IPS-NIHi11 (cell line): ENCODE results near the gene ISG20L2.

Experiments
- DNase-seq: peaks from one replicate; pipeline ENCODE4 v3.0.0; 2012; ENCODE audit warnings: mixed read lengths, low spot score

The ISG20L2 gene

DNA sequence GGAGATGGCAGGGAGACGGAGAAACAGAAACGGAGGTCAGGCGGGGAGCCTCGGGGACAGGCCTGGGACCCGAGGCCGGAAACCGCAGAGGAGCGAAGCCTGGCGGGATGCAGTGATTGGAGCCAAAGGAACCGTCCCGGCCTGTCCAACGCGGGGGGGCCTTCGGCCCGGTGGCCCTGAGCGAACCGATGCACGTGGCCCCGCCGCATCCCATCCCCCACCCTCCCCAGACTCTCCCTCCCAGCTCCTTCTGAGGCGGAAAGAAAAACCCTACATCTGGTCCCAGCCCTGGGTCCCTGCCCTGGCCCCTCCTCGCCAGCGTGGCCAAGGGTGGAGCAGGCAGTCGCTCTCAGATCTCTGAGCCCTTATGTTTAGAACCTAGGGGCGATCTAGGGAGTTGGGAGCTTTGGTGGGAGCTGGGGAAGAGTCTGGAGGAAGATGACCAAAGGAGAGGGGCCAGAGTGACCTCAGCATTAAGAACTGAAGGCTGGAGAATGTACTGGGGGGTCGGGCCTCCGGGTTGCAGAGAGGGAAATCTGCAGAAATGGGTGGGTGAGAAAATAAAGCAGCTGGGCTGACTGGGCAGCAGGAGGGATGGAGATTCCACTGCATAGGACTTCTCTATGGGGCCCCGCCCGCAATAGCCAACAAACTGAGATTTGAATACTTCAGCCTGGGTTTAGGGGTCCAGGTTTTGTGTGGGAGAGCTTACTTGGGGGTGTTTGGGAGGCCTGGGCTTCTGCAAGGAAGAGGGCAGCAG lies 21.7 kb downstream of the ISG20L2 start:
- DNase-seq = no peak

DNA sequence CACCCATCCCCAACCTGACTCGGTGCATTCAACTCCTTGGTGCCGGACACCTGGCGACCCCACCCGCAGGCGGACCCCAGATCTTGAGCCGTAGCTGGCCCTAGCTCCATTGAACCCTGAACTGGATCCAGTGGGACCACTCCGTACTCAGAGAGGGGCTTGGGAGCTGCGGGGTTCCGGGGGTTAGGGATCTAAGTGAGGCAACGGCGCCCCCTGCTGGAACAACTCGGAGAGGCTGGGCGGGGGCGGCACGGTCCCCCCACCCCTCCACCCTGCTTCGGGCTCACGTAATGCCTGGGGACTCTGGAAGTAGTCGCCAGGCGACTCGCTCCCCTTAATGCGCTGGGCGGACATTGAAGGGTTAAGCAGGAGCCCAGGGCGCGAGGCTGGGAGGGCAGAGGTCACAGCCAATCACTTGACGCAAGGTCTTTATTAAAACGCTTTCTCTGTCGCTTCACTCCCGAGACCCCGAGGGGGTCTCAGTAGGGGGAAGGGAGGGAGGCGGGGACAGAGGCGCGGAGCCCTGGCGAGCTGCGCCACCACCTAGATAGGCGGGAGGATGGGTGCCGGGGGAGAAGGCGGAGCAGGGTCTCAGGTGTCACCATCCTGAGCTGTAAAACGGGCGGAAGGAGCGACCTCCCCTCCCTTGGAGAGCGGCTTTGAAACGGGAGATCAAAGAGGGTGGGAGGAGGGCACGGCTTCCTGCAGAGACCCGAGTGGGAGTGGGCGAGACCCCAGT lies 22.5 kb downstream of the ISG20L2 start:
- peak; percentile 80 for DNase-seq

DNA sequence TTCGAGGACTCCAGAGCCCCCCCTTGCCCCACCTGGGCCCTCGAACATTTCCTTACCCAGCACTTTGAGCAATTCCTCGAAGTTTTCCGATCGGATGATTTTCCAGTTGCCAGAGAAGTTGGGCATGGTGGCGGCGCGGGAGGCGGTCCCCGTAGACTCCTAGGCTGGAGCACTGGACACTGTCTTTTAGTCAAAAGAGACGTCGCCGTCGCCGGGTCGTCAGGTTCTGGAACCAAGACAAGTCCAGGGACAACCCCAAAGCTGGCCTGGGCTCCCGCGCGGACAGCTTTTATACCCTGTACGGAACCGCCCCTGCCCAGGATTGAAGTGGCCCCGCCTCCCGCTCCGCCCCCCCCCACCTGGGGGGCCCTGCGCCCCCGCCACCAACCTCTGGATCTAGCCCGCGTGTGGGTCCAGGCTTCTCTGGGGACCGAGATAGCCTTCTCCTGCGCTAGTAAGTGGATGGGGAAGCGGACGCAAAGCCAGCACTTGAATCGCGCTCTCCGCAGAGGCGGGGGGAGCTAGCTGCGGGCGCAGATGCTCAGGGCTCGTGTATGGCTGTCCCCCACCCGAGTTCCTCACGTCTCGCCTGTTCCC lies 23.1 kb downstream of the ISG20L2 start, which contains the start of gene CRABP2:
TSS of gene CRABP2 (minus strand) at position 263 of the 597 bp plus-strand sequence. CDS start at position 126, 137 bp downstream.
- no peak for DNase-seq

DNA sequence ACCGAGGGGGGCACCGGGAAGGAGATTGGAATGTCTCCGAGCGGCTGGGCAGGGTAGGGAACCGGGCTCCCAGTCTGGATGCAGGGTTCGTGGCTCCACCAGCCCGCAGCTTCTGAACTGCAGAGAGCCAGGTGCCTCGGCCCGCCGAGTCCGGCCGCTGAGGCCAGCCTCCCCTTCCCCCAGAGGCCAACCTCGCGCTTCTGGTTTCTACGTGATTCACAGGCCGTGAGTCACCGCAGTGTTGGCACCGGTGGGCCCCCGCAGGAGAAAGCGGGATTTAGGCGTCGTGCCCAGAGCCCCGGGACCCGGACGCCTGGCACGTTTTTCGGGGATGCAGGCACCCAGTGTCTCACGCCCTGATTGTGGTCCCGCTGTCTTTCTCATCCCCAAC lies 23.6 kb downstream of the ISG20L2 start:
- DNase-seq = no peak

DNA sequence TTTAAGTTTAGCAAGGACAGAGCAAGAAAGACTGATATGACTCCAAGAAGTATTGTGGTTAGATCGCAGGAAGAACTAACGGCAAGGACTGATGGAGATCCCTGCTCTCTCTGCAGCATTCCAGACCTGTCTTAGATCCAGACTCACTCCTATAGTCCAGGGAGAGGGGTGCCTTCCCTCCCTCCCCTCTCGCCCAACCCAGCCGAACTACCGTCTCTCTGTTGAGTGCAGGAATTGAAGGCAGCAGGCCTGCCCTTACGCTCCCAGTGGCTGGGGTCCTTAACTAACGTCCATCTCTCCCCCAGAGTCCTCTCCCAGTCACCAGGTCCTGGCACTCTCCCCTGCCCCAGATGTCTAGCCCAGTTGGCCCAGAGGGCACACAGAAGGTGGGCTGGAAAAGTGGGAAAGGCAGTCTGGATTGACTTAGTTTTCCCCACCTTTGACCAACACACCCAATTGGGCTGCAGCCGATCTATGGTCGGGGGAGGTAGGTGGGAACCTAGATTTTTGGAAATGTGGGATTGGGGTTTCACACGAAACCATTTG lies 24.3 kb downstream of the ISG20L2 start:
- DNase-seq = no peak

DNA sequence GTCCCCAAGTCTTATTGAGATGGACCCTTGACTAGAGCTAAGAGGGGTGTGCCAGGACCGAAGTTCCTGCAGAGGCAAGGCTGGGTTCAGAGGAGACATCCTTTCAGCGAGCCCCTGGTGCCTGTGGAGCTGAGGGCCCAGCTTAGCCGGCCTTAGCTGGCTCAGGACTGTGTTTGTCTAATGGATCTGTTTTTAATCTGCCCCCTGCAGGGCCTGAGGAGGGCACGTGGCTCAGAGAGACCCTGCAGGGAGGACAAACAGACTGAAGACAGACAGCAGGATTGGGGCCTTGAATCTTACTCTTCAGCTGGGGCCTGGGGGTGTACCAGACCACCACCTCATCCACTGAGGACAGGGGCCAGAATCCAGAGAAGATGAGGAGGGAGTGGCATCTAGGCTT lies 24.8 kb downstream of the ISG20L2 start:
- peak; percentile 41 for DNase-seq

DNA sequence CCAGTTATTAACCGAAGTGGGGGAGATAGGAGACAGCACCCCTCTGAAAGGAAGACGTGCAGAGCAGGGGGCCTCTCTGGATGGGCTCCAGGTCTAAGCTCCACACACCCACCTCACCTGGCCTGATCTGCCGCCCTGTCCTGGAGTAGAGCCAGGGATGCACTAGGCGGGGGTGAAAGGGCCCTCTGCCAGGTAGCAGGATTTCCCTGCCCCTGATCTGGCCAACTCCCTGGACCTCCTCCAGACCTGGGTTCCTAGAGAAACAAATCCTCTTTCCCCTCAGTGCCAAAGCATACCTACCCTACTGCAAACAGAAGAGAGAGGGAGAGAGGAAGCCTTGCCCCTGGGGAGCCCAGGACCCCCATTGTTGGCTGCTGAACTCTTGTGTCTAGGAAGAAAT lies 25.2 kb downstream of the ISG20L2 start:
- DNase-seq = no peak

DNA sequence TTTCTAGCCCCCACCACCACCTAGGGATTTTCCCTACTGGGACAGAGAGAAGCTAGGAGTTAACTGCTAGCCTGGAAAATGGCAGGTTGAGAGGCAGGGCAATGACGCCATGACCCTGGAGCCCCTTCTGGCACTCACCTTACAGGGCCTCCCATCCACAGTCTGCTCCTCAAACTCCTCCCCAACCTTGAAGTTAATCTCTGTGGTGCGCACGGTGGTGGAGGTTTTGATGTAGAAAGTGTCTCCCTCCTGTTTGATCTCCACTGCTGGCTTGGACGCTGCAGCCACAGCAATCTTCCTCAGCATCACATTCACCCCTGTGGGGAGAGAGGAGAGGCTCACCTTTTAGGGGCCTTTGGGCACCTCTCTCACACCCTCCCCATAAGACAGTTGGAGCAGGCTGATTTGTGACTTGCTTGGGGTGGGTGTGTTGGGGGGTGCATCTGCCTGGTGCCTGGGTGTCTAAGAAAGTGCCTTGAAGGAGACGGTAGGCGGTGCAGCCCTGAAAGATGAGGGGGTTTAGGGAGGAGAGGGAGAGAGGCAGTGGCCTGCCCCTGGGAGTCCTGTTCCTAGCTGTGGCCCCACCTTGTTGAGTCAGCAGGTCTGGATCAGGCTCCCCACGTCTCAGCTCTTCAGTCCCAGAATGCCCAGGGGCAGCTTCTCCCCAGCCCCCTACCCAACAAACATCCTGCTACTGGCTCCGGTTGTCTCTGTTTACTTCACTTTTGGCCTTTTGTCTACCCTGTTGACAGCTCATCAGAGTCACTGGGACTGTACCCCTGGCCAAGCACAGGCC lies 27.6 kb downstream of the ISG20L2 start:
- DNase-seq = no peak

DNA sequence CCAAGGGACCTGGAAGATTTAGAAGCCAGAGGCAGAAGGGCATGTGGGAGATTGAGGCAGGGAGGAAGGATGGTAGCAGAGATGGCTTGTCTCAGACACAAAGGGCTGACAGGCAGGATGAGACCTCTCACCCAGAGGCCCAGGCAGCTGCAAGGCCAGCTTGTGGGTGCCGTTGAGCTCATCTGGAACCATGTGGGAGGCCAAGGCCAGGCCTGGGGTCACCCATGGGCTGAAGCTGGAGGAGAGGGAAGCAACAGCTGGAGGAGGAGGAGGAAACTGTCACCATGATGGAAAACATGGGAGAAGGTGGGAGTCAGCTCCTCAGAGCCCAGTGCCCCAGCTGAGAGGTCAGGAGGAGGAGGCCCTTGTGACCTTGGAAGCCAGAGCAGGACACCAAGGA lies 29.6 kb downstream of the ISG20L2 start:
- DNase-seq = no peak

DNA sequence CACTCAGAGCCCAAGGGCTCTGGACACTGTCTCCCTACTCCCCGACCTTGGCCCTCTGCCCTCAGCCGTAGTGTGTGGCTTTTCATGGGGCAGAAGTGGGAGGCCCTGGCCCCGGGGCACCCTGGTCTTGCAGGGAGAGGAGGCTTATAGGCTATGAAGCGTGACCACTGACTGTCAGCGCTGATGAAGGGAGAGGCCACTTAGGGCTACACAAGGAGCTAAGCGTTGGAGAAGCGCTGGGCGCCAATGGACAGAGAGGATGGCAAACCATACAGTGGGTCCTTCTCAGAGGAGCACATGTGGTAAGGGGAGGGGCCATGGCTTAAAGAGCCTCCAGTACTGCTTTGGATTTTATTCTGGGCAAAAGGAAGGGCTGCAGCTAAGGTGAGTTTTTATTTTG lies 31.1 kb downstream of the ISG20L2 start:
- no peak for DNase-seq

DNA sequence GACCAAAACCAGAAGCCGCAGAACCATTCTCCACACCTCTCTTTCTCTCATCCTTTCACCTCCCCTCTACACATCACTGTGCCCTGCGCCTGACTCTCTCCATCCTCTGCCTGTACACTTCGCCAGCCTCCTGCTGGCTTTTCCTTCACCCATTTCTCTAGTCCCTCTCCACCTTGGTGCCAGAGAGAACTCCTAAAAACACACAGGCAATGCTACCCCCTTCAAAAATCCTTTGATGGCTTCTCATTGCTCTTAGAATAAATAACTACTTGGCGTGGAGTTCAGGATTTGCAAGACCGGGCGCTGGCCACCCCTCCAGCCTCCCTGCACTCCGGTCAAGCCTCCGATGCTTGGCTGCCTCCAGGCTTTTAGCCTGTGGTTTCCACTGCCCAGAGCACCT lies 31.8 kb downstream of the ISG20L2 start:
- no peak for DNase-seq

DNA sequence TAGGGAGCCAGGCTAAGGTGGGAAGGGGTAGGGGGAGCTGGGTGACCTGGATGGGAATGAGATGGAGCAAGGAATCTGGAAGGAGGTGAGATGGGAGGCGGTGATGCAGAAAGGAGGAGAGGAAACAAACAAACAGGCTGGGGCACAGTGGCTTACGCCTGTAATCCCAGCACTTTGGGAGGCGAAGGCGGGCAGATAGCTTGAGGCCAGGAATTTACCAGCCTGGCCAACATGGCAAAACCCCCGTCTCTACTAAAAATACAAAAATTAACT lies 33.9 kb downstream of the ISG20L2 start:
- no peak for DNase-seq

DNA sequence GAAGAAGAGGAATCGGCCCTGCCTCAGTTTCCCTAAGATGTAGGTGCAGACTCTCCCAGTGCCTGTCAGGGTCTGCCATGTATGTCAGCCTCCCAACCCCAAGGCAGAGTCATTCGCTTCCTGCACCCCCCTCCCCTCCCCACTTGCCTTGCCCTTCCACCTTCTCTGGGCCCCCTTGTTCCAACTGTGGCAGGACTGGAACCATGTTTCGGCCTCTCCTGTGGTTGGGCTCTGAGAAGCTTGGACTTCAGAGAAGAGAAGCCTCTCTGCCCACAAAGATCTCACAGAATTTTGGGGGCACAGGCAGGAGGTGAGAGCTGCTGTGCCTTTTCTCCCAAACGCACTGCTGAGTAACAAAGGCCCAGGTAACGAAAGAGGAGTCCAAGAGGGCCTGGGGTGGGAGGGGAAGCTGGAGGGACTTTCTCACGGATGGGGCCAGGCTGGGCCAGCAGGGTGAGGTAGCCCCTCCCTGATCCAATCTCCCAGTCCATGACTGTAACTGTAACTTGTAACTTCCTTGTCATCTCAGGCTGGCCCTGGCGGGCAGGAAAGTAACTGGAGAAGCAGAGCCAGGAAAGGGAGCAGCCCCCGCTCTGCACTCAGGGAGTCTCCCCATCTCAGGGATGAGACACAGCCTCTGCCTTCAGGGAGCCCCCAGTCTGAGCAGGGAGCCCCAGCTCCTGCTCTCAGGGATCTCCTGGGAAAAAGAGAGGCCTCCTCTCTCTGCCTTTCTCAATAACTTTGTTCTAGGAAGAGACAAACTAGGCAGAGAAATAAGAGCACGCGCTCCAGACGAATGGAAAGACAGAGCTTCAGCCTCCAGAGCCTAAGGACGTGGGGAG lies 34.5 kb downstream of the ISG20L2 start:
- no peak for DNase-seq

DNA sequence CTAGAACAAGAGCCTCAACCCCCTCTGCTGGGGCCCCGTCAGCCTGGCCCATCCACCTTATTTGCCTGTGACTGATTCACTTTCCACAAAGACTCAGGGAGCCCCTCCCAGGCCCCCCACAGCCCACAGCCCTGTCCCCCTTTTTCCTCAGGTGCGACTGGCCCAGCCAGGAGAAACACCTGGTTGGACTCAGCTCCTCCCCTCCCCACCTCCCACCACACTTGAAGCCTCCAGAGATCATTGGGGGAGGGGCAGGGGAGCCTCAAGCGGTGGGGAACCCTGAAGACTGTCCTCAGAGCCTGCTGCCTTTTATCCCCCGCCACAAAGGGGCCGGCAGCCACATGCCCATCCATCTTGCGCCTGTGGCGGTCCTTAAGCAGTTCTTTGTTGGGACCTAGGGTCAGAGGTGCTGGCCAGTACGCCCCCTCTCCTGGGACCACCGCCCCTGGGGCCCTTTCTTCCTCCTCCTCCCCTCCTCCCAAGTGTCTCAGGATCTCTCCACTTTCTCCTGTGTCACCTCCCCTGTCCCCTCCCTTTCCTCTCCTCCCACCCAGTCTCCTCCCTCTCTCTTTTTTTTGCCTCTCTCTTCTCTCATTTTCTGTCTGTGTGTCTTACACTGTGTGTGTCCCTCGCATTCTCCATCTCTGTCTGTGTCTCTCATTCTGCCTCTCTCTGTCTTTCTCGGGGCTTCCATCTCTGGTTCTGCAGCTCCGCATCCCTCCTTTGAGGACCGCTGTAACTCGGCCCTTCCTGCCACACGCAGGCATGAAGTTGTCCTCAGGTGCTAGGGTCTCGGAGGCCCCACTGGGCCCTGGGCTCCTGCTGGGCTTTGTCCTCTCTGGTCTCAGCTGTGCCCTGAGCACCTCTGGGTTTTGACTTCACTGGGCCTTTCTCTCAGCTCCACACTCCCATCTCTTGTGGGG lies 35.4 kb downstream of the ISG20L2 start:
- DNase-seq = peak; percentile 79

DNA sequence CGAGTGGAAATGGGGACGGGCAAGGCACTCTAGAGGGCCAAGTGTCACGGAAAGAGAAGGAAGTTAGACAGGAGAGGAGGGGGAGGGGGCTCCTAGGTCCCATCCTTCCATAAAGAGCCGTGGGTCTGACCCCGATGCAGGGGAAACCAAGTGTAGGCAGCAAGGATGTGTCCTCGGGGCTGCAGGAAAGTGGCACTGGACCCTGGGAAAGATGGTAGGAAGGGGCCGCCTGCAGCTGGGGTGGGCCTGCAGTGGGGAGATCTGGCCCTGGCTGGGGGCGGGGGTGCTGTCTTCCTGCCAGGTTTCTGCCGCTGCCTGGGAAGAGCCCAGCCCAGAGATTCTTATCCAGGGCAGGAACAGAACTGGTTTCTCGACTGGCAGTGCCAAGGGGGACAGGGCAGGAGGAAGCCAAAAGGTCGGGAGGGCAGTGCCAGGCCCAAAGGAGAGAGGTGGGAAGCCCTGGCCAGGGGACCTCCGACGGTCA lies 36.1 kb downstream of the ISG20L2 start:
- DNase-seq = no peak

DNA sequence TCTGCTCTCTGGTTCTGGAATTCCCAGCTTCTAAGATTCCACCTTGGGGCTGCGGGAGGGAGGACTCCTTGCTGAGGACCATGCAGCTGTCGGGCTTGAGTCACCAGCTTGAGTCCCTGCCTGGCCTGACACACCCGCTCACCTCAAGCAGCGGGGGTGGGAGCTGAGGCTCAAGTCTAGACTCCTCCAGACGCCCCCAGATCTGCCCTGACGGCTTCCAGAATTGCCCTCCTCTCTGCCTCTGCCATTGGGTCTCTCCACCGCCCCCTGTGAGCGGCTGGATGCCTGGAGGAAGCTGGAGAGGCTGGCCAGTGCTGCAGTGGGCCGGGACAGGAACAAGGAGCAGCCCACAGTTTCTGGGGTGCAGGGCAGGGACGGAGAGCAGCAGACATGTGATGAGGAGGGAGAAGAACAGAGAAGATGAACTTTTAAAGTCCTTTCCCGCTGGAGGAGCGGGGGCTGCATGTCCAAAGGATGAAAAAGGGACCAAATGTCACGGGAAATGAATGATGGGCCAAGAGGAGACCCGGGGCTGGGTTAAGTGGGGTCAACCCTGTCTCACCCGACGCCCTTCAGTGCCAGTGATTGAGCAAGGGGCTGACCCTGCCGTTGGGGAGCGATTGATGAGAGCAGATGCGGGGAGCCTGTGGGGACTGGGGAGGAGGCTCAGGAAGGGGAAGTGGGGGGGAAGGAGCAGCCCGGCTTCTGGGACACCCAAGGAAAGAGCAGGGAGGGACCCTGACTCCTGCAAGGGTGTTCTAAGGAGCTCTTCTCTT lies 36.7 kb downstream of the ISG20L2 start:
- DNase-seq = no peak

DNA sequence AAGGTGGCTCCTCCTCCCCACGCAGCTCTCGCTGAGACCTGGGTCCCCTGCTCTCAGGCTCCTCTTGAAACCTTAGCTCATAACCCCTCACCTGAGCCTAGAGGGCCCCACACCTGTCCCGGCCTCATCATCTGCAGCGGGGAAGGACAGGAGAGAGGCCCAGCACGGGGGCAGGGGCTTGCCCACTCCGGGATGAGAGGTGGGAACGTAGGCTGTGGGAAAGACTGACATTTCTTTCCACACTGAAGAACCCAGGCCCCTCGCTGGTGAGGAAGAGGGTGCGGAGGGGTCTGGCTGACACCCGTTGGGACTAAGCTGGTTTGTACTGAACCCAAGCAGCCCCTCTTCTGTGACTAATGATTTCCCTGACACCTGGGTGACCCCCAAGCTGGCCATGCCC lies 37.4 kb downstream of the ISG20L2 start:
- DNase-seq = no peak

DNA sequence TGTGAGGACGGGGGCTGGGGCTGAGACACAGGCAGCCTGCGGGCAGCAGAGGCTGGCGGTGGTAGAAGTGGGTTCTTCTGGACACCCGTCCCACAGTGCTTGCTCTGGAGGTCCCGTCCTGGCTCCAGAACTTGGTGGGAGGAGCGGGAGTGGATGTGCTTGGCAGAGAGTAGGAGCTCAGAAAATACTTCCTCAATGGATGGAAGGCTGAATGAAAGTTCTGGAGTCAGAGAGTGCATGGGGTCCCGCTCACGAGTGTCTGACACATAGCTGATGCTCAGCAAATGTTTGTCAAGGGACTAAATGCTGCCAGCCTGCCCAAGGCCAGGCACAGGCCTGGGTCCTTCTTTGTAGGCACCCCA lies 37.9 kb downstream of the ISG20L2 start:
- no peak for DNase-seq

DNA sequence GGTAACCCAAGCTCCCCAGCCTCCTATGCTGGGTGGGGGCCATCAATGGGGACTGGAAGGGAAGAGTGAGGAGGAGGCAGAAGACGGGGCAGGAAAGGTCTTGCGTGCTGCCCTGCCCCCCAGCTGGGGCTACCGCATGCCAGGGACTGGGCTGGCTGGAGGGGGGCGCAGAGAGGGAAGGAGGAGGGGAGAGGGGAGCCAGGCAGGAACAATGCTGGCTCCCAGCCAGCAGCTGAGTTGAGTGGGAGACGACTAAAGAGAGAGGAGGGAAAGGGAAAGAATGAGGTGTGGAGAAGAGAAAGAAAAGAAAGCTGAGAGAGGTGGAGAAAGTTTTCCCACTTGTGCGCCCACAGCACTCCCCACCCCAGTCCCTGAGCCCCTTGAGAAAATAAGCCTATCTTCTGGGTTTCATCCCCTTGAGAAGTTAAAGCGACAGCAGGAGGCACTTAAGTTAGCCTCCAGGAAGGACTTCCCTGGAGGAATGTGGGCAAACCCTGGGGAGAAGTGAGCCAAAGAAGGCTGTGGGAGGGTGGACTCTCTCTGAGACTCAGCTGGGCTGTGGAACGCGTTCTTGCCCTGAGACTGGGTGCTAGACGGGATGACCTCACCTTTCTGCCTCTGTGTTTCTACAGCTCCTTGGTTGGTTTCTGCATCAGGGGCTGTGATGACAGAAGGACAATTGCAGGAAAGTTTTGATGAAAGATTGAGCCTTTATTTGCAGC lies 38.5 kb downstream of the ISG20L2 start:
- no peak for DNase-seq
